Stimulated activated CD4-positive, alpha-beta T cell treated with anti-CD3 and anti-CD28 coated beads, Interleukin-1b, Interleukin-23, amount 100 ng/mL, for 1 hour (primary cell): Measurements from ENCODE around the gene SNX21.
"Not testable (repeated sequence)": the region's sequence is repeated elsewhere in the genome, so short reads cannot be mapped to it uniquely, and the experiment has no call there.

Experiments used
- DNase-seq, 2 donors: peaks; one replicate each; pipeline ENCODE4 v3.0.0-alpha.2; 2020; ENCODE audit warnings: low read depth in 2 of 2

SNX21 gene

GRCh38 chr20:45823949-45824835 is 9.4 kb upstream of the SNX21 start:
- peak in 1 of 2 donors; percentile 14 for DNase-seq

- no peak for DNase-seq
Observed at GRCh38 chr20:45826381-45827019, 7.1 kb upstream of the SNX21 start.

GRCh38 chr20:45827030-45827652 is 6.5 kb upstream of the SNX21 start, which contains the start of gene TNNC2:
TNNC2 (minus strand) TSS chr20:45827312; CDS start chr20:45827248, 64 bp downstream.
- DNase-seq, result no peak

GRCh38 chr20:45827712-45828111 is 5.9 kb upstream of the SNX21 start:
- no peak for DNase-seq

- DNase-seq, result no peak
Observed at GRCh38 chr20:45828589-45828988, 5.0 kb upstream of the SNX21 start.

GRCh38 chr20:45829673-45830106 is 3.9 kb upstream of the SNX21 start:
- not testable (repeated sequence) for DNase-seq

- DNase-seq, result no peak
Observed at GRCh38 chr20:45832619-45833018, 980 bp upstream of the SNX21 start.

- DNase-seq, result peak in 1 of 2 donors; percentile 27
Observed at GRCh38 chr20:45833883-45834796, 541 bp downstream of the SNX21 start.

GRCh38 chr20:45834797-45835161 is 1.2 kb downstream of the SNX21 start:
- DNase-seq, result no peak

GRCh38 chr20:45835329-45835765 is 1.7 kb downstream of the SNX21 start:
- no peak for DNase-seq

GRCh38 chr20:45835825-45836224 is 2.2 kb downstream of the SNX21 start:
- DNase-seq, result no peak

- DNase-seq, result no peak
Observed at GRCh38 chr20:45836841-45837240, 3.2 kb downstream of the SNX21 start.

- DNase-seq, result no peak
Observed at GRCh38 chr20:45840700-45841198, 7.2 kb downstream of the SNX21 start.

GRCh38 chr20:45841407-45842129 is 8.0 kb downstream of the SNX21 start:
- no peak for DNase-seq

- DNase-seq, result no peak
Observed at GRCh38 chr20:45842169-45842812, 8.7 kb downstream of the SNX21 start.

GRCh38 chr20:45843506-45843905 is 9.9 kb downstream of the SNX21 start:
- no peak for DNase-seq

- DNase-seq, result no peak
Observed at GRCh38 chr20:45845452-45845851, 11.9 kb downstream of the SNX21 start.

- no peak for DNase-seq
Observed at GRCh38 chr20:45848421-45848820, 14.8 kb downstream of the SNX21 start.

- DNase-seq, result no peak
Observed at GRCh38 chr20:45848969-45849582, 15.5 kb downstream of the SNX21 start.

- DNase-seq, result no peak
Observed at GRCh38 chr20:45850238-45850637, 16.6 kb downstream of the SNX21 start.
